CD4-positive, alpha-beta T cell treated with Interleukin-6 at 100 ng/mL for 8 hours (primary cell): ENCODE data around the gene GRIK5.

Experiments used
- DNase-seq: peaks from one replicate; pipeline ENCODE4 v3.0.0-alpha.2; 2020; ENCODE audit warnings: mixed read lengths, low spot score

The GRIK5 gene

GRCh38 chr19:41956621-41957020 lies 113.4 kb downstream of the GRIK5 start:
- DNase-seq = no peak

- no peak for DNase-seq
Observed at GRCh38 chr19:41955521-41955920, 114.5 kb downstream of the GRIK5 start.

GRCh38 chr19:41951686-41952172 lies 118.3 kb downstream of the GRIK5 start:
- DNase-seq = peak; percentile 83
